SKM-1 (cell line): ENCODE data around the gene DLG2.

Experiments used
- DNase-seq: peaks from one replicate; lab custom pipeline; 2025; ENCODE audit not compliant: unreplicated experiment; lab: John Stamatoyannopoulos, UW

The DLG2 gene

DNA sequence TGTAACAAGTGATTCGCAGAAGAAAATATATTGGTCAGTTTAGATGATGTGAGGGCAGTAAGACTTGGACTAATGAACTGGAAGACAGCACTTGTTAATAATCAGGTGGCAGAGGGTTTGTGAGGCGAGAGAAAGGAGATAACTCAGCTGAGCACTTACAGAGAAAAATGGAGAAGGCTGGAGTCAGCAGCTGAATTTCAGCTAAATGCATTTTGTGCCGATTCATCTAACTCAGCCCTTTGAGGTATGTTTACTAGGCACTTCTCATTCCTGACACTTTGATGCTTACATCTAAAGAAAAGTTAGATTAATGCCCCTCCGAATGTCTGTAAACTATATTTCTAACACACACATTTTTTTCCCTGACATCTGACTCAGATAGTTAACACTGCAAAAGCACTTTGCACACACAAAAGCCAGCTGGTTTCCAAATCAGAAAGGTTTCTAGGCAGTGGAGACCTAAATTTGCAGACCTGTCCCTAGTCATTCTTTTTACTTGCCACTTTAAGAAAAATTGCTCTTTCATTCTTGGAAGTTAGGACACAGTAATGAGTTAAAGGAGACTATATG, 1481.4 kb downstream of the DLG2 start:
- DNase-seq = no peak

DNA sequence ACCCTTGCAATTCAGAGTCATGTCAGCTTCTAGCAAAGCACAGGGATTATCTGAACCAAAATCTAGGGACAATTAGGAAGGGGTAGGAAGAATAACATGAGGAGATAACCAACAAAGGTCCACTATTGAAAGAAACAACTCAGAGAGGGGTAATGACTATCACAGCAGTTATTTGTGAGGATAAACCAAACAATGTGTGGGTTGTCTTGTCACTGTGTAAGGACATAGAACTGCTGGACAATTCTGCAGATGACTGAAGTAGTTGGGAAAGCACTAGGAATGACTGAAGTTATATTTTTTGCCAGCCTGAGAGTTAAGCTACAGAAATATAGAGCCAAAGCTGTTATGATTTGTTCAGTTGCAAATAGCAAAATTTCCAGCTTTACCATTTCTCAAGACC, 1482.6 kb downstream of the DLG2 start:
- no peak for DNase-seq

DNA sequence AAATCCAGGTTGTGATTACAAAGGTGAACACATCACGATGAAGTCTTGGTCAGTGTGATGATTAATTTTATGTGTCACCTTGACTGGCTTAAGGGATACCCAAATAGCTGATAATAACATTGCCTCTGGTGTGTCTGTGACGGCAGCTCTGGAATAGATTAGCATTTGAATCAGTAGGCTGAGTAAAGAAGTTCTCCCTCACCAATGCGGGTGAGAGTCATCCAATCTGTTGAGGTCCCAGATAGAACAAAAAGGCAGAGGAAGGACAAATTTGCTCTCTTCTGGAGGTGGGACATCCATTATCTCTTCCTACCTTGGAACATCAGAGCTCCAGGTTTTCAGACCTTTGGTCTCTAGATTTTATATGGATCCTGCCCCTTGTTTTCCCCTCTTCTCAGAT, 1484.7 kb downstream of the DLG2 start:
- no peak for DNase-seq

DNA sequence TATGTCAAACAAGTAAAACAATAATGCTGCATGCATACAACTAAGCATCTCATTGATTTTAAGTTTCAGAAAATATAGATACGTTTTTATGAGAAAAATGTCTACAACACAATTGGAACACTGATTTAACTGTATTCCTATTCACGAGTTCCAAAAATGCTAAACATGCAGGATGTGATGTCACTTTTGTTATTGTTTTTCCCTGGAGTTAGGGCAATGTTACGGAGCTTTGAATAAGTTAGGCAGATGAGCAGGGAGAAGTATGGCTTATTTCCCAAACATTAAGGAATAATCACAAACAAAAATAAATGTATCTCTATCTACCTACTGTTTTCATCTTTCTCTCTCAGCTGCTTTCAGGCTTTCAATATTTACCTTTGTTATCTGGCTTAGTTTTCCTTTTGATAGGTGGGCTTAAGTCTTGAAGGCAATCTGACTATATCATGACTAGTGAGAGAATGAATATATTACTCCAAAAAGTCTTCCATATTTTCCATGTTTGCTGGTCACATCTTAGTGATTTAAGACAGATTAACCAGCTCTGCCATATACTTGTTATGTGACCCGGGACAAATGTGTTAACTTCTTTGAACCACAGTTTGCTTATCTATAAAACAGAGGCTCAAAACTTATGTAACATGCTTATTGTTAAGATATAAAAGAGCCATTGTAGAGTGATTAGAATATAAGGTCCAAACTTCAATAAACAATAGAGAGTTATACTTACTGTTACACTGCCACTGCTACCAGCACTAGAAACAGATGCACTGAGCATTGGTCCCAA, 1486.6 kb downstream of the DLG2 start:
- DNase-seq = no peak

DNA sequence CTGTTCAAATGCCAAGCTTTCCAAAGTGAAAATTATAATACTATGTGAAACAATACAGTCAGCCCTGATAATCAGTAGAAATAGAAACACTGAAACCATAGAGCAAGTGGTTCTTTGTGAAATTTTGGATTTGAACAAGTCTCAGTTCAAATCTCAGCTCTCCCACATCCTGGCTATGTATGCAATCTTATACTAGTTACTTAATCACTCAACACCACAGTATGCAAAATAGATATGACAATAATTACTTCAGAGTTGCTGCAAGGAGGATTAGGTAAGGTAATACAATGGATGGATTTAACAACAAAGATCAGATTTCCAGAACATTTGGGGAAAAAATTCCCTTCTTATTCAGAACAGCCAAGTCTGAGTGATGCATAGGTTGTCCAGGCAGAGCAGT, 1489.2 kb downstream of the DLG2 start:
- no peak for DNase-seq

DNA sequence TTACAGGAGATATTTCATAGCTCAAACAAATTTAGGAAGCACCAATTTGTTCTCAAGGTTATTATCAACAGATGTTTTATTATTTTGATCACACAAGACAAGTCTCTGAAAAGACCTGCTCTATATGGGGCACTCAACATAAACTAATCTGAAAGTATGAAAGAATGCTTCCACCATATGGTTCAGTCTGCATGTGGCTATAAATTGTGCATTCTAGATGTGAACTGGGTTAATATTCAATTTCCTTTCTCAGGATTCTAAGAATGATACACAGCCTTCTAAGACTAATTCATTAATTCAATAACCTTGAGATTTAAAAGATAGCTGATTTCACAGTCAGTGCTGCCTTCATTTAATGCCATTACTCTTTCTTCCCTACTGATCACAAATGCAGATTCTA, 1489.6 kb downstream of the DLG2 start:
- no peak for DNase-seq

DNA sequence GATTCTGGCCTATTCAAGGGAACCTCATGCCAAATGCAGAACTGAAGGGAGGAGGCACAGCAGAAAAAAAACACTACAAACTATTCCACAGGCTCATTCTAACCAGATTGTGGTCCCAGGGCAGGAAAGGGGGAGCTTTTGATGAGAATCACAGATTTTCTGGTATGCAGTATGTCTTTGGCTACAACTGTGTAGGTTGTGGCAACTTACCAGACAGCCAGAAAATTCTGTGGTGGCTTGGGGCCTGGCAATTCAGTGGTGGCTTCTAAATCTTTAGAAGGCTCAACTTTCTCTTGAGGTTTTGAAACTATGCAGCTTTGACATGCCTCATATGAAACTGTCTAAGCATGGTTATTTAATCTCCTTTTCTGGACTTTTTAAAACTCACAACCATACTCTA, 1490.2 kb downstream of the DLG2 start:
- no peak for DNase-seq

DNA sequence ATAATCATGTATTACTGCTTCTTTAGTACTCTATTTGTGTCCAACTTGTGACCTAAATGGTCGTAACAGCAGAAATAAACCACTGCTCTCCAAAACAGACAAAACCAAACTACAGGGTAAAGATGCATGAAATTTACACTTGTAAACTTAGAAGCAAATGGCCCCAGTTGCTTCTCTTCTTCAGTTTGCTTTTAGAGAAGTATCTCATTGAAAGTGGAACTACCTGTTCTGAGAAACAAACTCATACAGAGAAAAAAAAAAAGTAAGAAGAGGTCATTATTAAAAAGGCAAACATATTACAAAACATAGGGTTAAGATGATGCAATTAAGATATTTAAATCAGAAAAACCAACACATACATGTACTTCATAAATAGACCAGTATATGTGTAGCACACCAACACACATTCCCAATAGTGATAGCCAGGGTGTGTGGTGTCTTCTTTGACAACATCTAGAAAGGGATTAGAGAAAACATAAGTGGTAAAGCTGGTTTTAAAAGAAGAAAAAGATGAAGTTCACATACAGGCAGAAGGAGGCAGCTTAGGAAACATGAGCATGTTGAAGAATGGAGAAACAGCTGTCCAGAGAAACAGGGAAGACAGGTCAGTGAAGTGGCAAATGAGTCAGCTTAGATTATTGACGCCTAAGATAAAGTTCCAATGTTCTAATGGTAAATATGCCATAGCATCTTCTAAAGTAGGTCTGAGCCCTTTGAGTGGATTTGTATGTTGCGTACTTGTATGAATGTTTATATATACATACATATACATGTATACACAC, 1496.3 kb downstream of the DLG2 start:
- no peak for DNase-seq

DNA sequence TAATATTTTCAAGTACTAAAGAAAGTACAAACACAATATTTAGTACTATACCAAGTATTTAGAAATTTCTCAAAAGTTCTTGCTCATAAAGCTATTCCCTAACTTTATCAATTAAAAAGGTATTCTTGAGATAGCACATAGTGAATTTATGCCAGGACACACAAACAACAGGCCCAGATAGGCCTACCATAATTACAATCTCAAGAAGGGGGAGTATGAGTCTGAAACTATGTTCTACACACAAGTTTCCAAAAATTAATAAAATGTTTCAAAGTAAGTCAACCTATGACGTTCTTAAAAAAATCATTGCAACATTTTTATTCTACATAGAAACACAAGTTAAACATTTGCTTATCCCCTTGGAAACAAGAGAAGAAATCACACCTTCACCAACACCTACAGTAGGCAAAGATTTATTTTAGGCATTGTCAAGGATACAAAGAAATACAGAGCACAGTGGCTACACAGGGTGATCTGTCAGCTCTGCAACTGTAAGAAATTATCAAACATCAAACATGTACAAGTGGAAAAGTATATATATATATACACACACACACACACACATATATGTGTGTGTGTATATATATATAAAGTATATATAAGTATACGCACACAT, 1497.1 kb downstream of the DLG2 start:
- no peak for DNase-seq

DNA sequence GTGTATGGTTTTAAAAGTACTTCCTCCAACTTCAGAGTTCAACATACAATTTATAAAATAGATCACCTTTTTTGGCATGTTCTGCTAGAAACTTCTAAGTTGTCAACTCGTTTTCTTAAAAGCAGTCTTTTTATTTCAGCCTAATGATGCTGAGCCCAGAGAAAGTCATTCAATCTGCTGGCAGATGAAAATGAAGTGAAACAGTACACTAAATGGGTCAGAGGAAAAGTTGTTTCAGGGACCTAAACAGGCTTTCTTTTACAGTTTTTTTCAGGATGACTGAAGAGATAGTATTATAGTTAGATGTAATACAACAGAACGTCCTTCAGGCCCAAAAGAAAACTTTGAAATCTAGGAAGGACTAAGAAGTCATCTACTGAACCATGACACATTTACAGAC, 1498.3 kb downstream of the DLG2 start:
- DNase-seq = no peak

DNA sequence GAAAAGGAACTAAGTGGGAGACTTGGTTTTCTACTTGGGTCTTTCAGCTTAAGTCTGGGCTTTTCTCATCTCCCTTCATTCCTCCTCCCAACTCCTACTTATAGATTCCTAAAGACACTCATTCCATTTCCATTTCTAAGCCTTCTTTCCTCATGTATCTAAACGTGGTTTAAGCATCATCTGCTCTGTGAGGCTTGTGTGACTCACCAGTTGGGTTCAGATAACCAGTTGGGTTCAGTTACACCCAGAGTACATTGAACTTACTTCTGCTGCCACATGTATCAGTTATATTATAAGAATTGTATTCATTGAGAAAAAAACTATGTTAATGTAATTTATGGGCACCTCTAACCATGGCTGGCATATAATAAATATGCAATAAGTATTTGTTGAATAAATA, 1509.8 kb downstream of the DLG2 start:
- DNase-seq = no peak

DNA sequence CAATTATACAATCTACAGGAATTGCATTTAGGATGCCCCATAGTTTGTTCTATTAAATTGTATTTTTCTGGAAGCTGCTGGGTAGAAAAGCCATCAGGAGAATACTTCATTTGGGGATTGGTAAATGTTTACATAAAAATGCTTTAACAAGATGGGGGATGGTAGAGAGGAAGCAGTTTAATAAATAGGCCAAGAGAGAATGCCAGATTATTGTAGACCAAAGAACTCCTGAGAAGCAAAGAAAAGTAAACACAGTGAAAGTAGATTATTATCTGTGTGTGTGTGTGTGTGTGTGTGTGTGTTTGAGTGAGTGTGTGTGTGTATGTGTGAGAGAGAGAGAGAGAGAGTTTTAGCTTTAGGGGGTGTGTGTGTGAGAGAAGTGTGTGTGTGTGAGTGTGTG, 1520.6 kb downstream of the DLG2 start:
- DNase-seq = no peak

DNA sequence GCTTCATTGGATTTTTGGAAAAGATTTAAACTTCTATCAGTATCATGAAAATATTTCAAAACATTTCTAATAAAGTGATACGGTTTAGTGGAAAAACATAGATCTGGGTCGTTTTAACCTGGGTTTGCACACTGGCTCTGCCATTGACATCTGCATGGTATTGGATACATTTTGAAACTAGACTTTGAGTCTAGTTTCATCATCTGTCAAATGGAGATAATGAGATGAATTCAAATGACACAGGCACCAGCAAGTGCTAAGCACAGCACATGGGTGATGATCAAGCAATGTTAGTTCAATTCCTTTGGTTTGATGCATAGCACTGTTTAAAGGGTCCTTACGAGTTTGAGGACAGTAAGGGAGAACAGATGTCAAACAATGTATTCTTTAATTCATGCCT, 1522.0 kb downstream of the DLG2 start:
- DNase-seq = no peak

DNA sequence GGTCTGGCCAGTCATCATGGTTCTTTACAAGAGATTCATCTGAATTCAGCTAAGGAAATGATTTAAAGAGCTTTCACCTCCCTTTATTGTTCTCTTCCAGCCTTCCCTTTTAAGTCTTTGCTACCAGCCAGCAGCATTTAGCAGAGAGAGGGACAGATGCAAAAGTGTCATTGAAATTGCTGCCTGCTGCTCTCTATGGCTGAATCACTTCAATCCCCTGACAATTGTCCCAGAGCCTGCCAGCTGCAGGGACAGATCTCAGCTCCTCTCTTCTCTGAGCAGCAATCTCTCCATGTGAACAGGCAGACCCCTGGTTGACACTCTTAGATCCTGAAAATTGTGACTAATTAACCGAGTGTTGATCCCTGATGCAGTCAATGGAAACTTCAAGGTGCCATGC, 1524.0 kb downstream of the DLG2 start:
- no peak for DNase-seq

DNA sequence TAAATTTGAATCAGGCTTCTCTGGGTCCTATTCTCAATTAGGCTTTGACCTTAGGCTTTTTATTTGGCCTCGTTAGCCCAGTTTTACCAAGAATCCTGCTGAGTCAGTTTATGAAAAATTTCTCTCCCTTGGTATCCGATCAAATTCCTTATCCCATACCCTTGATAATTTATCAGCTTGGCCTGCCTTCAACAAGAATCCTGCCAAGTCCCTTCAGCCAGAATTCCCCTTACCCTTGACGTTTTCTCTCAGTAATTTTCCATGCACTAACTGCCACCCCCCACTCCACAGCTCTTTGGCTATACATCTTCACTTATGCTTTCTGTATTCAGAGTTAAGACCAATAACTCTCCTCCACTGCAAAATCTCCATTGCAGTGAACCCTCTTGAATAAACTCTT, 1530.0 kb downstream of the DLG2 start:
- no peak for DNase-seq

DNA sequence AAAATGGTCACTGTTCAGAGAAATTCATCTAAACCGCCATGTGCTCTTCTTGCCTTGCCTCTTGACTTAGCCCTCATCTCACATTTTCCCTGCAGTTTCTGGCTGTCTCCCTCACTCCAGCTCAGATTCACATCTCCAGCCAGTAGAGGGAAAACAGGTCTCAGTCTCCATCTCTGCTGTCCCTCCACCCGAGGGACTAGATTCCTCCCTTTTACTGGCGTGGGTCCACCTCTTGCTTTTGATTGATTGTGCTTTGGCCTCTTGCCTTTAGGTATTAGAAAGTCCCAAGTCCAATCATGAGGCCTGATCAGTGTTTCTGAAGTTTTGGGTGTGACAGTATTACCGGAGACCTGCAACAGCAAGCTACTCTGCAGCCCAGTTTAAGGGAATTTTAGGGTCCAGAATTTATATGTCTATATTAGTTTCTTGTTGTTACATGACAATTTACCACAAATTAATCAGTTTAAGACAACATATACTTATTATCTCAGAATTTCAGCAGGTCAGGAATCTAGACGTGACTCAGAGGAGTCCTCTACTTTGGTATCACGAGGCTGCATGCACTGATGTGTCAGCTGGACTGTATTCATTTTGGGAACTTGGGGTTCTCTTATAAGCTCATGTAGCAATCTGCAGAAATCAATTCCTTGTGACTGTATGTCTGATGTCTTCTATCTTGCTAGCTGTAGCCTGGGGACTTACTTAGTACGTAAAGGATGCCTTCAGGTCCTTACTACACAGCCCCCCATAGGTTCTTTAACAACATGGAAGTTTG, 1535.7 kb downstream of the DLG2 start:
- no peak for DNase-seq

DNA sequence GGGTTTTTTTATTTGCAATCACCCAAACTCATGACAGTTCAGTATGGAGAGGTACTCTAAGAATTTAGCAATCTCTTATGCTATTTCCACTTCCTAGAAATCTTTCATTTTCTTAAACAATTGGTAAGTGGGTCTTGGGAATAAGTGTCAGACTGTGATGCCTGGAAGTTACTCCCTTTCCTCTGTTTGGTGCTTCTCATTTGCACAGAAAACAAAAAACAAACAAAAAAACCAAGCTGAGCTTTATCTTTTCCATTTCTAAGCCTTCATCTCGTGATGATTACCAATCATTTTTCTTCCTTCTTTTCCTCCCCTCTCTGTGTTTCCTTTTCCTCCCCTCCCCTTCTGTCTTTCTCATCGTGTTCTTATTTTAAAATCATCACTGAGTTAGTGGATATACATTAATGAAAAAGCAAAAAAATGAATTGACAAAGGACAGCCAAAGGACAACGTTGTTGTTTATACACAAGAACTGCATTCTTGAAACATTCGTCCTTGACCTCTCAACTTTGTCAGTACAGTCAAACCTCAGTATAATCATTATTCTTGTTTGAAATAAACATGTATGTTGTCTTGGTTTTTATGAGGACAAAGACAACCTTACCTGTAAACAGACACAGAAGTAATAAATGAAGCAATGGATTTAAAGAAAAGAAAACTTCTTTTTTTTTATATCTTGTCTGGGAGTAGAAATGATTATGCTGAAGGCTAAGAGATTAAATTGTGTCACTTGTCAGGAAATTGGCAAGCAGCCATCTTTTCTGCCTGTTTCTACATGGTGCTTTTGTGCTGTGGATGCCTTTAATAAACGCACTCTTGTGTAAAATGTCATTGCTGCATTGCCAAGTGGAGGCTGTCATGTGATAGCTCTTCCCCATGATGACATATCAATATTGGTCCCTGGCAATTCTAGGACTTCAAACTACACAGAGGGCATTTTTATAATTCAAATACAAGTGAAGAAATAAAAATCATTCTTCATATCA, 1537.8 kb downstream of the DLG2 start:
- no peak for DNase-seq

DNA sequence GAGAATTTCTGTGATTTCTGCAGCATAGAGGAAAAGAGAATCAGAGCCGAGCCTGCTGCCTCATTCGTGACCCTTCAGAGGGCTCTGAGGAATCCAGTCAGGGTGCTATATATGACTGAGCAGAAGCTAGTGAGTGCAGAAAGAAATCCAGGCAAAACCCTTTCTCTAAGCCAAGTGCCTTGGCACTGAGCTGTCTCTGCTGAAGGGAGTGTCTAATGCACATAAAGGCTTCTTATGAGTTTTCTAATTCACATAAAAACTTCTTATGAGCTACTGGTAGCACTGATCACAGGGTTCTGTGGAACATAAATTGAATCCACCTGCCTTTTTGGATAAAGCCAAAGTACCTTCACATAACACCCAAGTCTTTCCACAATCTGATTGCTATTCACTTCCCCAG, 1555.3 kb downstream of the DLG2 start:
- no peak for DNase-seq

DNA sequence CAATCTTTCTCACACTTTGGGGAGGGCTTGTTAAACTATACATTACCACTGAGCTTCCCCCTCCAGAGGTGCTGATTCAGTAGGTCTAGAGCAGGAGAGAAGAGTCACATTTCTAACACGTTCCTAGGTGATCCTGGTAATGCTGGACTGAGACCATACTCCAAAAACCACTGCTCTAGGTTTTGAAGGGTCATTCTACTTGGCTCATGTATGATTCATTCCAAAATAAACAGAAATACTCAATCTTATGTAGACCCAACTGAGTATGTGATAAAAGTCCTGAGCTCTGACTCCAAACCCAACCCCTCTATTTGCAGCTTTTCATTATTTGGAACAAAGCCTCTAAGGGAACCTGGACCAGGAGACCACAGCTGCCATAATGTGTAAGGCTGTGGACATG, 1558.1 kb downstream of the DLG2 start:
- no peak for DNase-seq

DNA sequence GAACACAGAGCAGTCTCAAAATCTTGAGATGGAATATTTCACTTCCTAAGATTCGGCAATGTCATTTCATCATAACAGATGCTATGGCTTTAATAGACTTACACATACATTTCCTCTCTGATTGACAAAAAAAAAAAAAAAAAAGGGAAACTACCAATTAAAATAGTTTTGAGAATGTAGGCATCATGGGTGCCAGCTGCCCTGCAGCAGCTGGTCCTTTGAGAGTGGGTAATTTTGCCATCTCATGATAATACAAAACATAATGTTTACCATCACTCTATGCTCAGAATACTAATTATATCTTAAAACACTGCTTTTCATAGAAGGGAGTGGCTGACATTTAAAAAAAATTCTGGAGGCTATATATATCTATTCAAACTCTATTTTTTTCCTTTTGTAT, 1565.4 kb downstream of the DLG2 start:
- no peak for DNase-seq
